Nephron (organoid): ENCODE measurements around the gene VPS18.
A peak's percentile ranks its signal among the peaks of the same experiment; 100 is the strongest.

Source experiments
- H3K27ac Mint-ChIP-seq, 3 experiments: 2 replicates each; pipeline ENCODE4 v1.8.0; 2020; ENCODE audit warnings: mixed read lengths in 3 of 3, mild to moderate bottlenecking in 2 of 3, moderate library complexity in 1 of 3
- H3K27me3 Mint-ChIP-seq: 2 replicates; pipeline ENCODE4 v1.8.0; 2021; ENCODE audit warnings: low read depth, mild to moderate bottlenecking, moderate library complexity, mixed read lengths
- H3K36me3 Mint-ChIP-seq: 2 replicates; pipeline ENCODE4 v1.8.0; 2020; ENCODE audit warnings: low read depth, mixed read lengths
- H3K4me1 Mint-ChIP-seq: 2 replicates; pipeline ENCODE4 v1.8.0; 2020; ENCODE audit warnings: mixed read lengths
- H3K4me3 Mint-ChIP-seq, 3 experiments: 2 replicates each; pipeline ENCODE4 v1.8.0; 2020; ENCODE audit warnings: mild to moderate bottlenecking in 3 of 3, mixed read lengths in 3 of 3, moderate library complexity in 2 of 3
- H3K9me3 Mint-ChIP-seq: 2 replicates; pipeline ENCODE4 v1.8.0; 2020; ENCODE audit warnings: mixed read lengths
- CTCF ChIP-seq, 3 experiments: fragments of 200-600 bp; sonication (generic); IDR thresholded peaks; one replicate each; pipeline ENCODE4 v1.5.0; 2021; ENCODE audit warnings: antibody characterized with exemption in 3 of 3; ENCODE audit not compliant: unreplicated experiment in 3 of 3

VPS18 gene

GRCh38 chr15:40847223-40847961 is 46.9 kb upstream of the VPS18 start:
- TF ChIP-seq CTCF (IDR thresholded peaks at IDR 0.05; ENCODE audit: unreplicated experiment in 3 of 3) = no peak
- Mint-ChIP-seq H3K4me3 (peak overlapping the region; percentile 47 to 74 (median 53)), H3K27me3 (peaks cover 46% of the 10 kb centered on the region)

GRCh38 chr15:40850576-40851112 is 43.6 kb upstream of the VPS18 start:
- Mint-ChIP-seq H3K36me3 (peaks cover 11% of the 10 kb centered on the region), H3K27ac (no peak overlapping the region), H3K4me3 (no peak overlapping the region), H3K4me1 (peaks cover 17% of the 10 kb centered on the region), H3K9me3 (no peaks in the 10 kb centered on the region), H3K27me3 (peaks cover 22% of the 10 kb centered on the region)
- TF ChIP-seq CTCF (IDR thresholded peaks at IDR 0.05; ENCODE audit: unreplicated experiment in 3 of 3) = no peak

More at GRCh38 chr15:40847223-40847961, 46.9 kb upstream of the VPS18 start:
- Mint-ChIP-seq H3K9me3 (no peaks in the 10 kb centered on the region), H3K36me3 (peaks cover 9% of the 10 kb centered on the region), H3K27ac (peak overlapping the region; percentile 3 to 81 (median 6)), H3K4me1 (peaks cover 26% of the 10 kb centered on the region)

- Mint-ChIP-seq H3K27ac (no peak overlapping the region), H3K9me3 (no peaks in the 10 kb centered on the region), H3K4me1 (peaks cover 6% of the 10 kb centered on the region), H3K27me3 (peaks cover 5% of the 10 kb centered on the region), H3K36me3 (peaks cover 14% of the 10 kb centered on the region), H3K4me3 (no peak overlapping the region)
- no peak for TF ChIP-seq CTCF (IDR thresholded peaks at IDR 0.05; ENCODE audit: unreplicated experiment in 3 of 3)
Measured at GRCh38 chr15:40852529-40852928, 41.7 kb upstream of the VPS18 start.

GRCh38 chr15:40853241-40853890 is 40.9 kb upstream of the VPS18 start:
- no peak for TF ChIP-seq CTCF (IDR thresholded peaks at IDR 0.05; ENCODE audit: unreplicated experiment in 3 of 3)
- H3K27me3 Mint-ChIP-seq = no peaks in the 10 kb centered on the region
- peaks cover 5% of the 10 kb centered on the region for H3K4me1 Mint-ChIP-seq
- no peak overlapping the region for H3K4me3 Mint-ChIP-seq
- H3K9me3 Mint-ChIP-seq = no peaks in the 10 kb centered on the region
- H3K27ac Mint-ChIP-seq = no peak overlapping the region
- H3K36me3 Mint-ChIP-seq = peaks cover 14% of the 10 kb centered on the region

- H3K4me1 Mint-ChIP-seq = peaks cover 11% of the 10 kb centered on the region
- no peak overlapping the region for H3K27ac Mint-ChIP-seq
- peaks cover 5% of the 10 kb centered on the region for H3K27me3 Mint-ChIP-seq
- peaks cover 14% of the 10 kb centered on the region for H3K36me3 Mint-ChIP-seq
- no peak overlapping the region for H3K4me3 Mint-ChIP-seq
- no peaks in the 10 kb centered on the region for H3K9me3 Mint-ChIP-seq
- no peak for TF ChIP-seq CTCF (IDR thresholded peaks at IDR 0.05; ENCODE audit: unreplicated experiment in 3 of 3)
Measured at GRCh38 chr15:40854161-40854560, 40.1 kb upstream of the VPS18 start.
